Nephron (organoid): Measurements from ENCODE around the gene FSD2.
"Not testable (repeated sequence)": the region's sequence is repeated elsewhere in the genome, so short reads cannot be mapped to it uniquely, and the experiment has no call there.

ENCODE experiments used
- H3K27ac Mint-ChIP-seq, 3 experiments: 2 replicates each; pipeline ENCODE4 v1.8.0; 2020; ENCODE audit warnings: mixed read lengths in 3 of 3, mild to moderate bottlenecking in 2 of 3, moderate library complexity in 1 of 3
- H3K27me3 Mint-ChIP-seq: 2 replicates; pipeline ENCODE4 v1.8.0; 2021; ENCODE audit warnings: low read depth, mild to moderate bottlenecking, moderate library complexity, mixed read lengths
- H3K36me3 Mint-ChIP-seq: 2 replicates; pipeline ENCODE4 v1.8.0; 2020; ENCODE audit warnings: low read depth, mixed read lengths
- H3K4me1 Mint-ChIP-seq: 2 replicates; pipeline ENCODE4 v1.8.0; 2020; ENCODE audit warnings: mixed read lengths
- H3K4me3 Mint-ChIP-seq, 3 experiments: 2 replicates each; pipeline ENCODE4 v1.8.0; 2020; ENCODE audit warnings: mild to moderate bottlenecking in 3 of 3, mixed read lengths in 3 of 3, moderate library complexity in 2 of 3
- H3K9me3 Mint-ChIP-seq: 2 replicates; pipeline ENCODE4 v1.8.0; 2020; ENCODE audit warnings: mixed read lengths
- CTCF ChIP-seq, 3 experiments: fragments of 200-600 bp; sonication (generic); IDR thresholded peaks; one replicate each; pipeline ENCODE4 v1.5.0; 2021; ENCODE audit warnings: antibody characterized with exemption in 3 of 3; ENCODE audit not compliant: unreplicated experiment in 3 of 3

Gene FSD2

GRCh38 chr15:82710926-82711490, 94.9 kb downstream of the FSD2 start:
- no peaks in the 10 kb centered on the region for H3K9me3 Mint-ChIP-seq
- H3K27me3 Mint-ChIP-seq = peaks cover 33% of the 10 kb centered on the region
- TF ChIP-seq CTCF (IDR thresholded peaks at IDR 0.05; ENCODE audit: unreplicated experiment in 3 of 3) = no peak
- peak overlapping the region; percentile 67 to 75 (median 71) for H3K4me3 Mint-ChIP-seq
- H3K36me3 Mint-ChIP-seq = no peaks in the 10 kb centered on the region
- no peak overlapping the region for H3K27ac Mint-ChIP-seq
- H3K4me1 Mint-ChIP-seq = no peaks in the 10 kb centered on the region

GRCh38 chr15:82710208-82710555, 95.7 kb downstream of the FSD2 start:
- Mint-ChIP-seq H3K27me3 (peaks cover 33% of the 10 kb centered on the region), H3K4me1 (no peaks in the 10 kb centered on the region), H3K9me3 (no peaks in the 10 kb centered on the region), H3K4me3 (peak overlapping the region in 2 of 3 experiments; percentile 13 to 75), H3K36me3 (no peaks in the 10 kb centered on the region), H3K27ac (no peak overlapping the region)
- TF ChIP-seq CTCF (IDR thresholded peaks at IDR 0.05; ENCODE audit: unreplicated experiment in 3 of 3) = no peak

GRCh38 chr15:82709421-82710207, 96.3 kb downstream of the FSD2 start, which contains the start of gene AP3B2:
Gene AP3B2, minus strand, starts transcription at chr15:82709875. Its CDS starts 169 bp downstream, at chr15:82709706.
- no peaks in the 10 kb centered on the region for H3K36me3 Mint-ChIP-seq
- peaks cover 30% of the 10 kb centered on the region for H3K27me3 Mint-ChIP-seq
- no peak within 1 kb of the TSS for H3K27ac Mint-ChIP-seq
- H3K9me3 Mint-ChIP-seq = no peaks in the 10 kb centered on the region
- peak within 1 kb of the TSS; percentile 67 to 75 (median 75) for H3K4me3 Mint-ChIP-seq
- TF ChIP-seq CTCF (IDR thresholded peaks at IDR 0.05; ENCODE audit: unreplicated experiment in 3 of 3) = no peak
- no peaks in the 10 kb centered on the region for H3K4me1 Mint-ChIP-seq

- Mint-ChIP-seq H3K27me3 (peaks cover 30% of the 10 kb centered on the region), H3K36me3 (no peaks in the 10 kb centered on the region), H3K9me3 (no peaks in the 10 kb centered on the region), H3K4me1 (no peaks in the 10 kb centered on the region), H3K27ac (no peak overlapping the region), H3K4me3 (no peak overlapping the region)
- no peak for TF ChIP-seq CTCF (IDR thresholded peaks at IDR 0.05; ENCODE audit: unreplicated experiment in 3 of 3)
Observed at GRCh38 chr15:82709081-82709420, 96.8 kb downstream of the FSD2 start.

- H3K4me1 Mint-ChIP-seq, H3K4me3 Mint-ChIP-seq, H3K27me3 Mint-ChIP-seq, H3K9me3 Mint-ChIP-seq, H3K36me3 Mint-ChIP-seq, H3K27ac Mint-ChIP-seq: not testable (repeated sequence)
Observed at GRCh38 chr15:82705856-82706255, 100.0 kb downstream of the FSD2 start.
